Heart left ventricle (tissue), 13 donors: Measurements from ENCODE around the gene BNIP5.

Experiments used
- POLR2A ChIP-seq, 2 donors: fragments of 450-650 bp; IDR thresholded peaks; one replicate each; pipeline ENCODE4 v1.6.1; 2017; ENCODE audit warnings: antibody characterized with exemption in 2 of 2, mild to moderate bottlenecking in 2 of 2, moderate library complexity in 2 of 2
- TF ChIP-seq, protein P1 (sequence below), 12 donors: fragments of 200-600 bp; sonication (generic) in 4 of 12; IDR thresholded peaks; one replicate each; pipeline versions ENCODE4 v1.5.0 to v1.8.0; 2018 to 2022; ENCODE audit warnings: antibody characterized with exemption in 12 of 12, mild to moderate bottlenecking in 5 of 12
- donor health status: ischemic (EF 13 %, LVEDD 7.1; RV severe dilation, severe dysfunction).
- donor health status: DM: no; HTN: yes; CAD: no.
- donor health status: DM: no; HTN: no; CAD: no.
- donor health status: ischemic (EF 25% LVEDD 6.9; RV normal size, moderate dysfunction).
- donor health status: ischemic (EF 25% LVEDD 5.7; RV mildly dilated, moderate dysfunction).
- donor health status: ischemic (EF 35%, LVEDD 5.7; RV mildly dilated, moderate dysfunction).
- donor health status: nonischemic (EF 11% LVEDD 7.7; RV severe dilation, severe dysfunction).
- donor health status: DM: yes; HTN: yes; CAD: no.
- donor health status: PGD.
- donor health status: ischemic (EF 29% LVEDD 5.4; RV normal size, mild dysfunction).
- donor health status: nonischemic (EF 23%, LVEDD 6.1; RV moderate dilation, normal function).

DNA sequence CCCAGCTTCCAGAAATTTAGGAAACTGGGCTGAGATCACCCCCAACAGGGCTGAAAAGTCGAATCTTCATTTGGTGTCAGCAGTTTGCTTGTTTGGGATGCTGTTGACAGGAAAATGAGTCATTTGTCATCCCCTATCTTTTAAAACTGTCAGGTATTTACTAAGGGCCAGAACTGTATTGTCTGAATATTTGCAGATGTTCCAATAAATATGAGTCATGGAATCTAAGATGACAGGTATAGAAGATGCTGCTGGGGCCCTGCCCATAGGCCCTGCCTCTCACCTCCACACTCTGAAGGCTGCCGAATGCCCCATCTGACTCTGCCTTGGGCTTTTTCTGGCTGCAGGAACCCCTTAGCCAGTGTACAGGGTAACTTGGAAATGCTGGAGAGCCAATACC lies 46.9 kb upstream of the BNIP5 start:
- TF ChIP-seq, protein P1, sequence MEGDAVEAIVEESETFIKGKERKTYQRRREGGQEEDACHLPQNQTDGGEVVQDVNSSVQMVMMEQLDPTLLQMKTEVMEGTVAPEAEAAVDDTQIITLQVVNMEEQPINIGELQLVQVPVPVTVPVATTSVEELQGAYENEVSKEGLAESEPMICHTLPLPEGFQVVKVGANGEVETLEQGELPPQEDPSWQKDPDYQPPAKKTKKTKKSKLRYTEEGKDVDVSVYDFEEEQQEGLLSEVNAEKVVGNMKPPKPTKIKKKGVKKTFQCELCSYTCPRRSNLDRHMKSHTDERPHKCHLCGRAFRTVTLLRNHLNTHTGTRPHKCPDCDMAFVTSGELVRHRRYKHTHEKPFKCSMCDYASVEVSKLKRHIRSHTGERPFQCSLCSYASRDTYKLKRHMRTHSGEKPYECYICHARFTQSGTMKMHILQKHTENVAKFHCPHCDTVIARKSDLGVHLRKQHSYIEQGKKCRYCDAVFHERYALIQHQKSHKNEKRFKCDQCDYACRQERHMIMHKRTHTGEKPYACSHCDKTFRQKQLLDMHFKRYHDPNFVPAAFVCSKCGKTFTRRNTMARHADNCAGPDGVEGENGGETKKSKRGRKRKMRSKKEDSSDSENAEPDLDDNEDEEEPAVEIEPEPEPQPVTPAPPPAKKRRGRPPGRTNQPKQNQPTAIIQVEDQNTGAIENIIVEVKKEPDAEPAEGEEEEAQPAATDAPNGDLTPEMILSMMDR (IDR thresholded peaks at IDR 0.05) = no peak
- no peak for TF ChIP-seq POLR2A (IDR thresholded peaks at IDR 0.05)
